Astrocyte (in vitro differentiated cells and primary cell): Measurements from ENCODE around the gene CAVIN3. TPM values are rescaled to one million over a fixed set of nuclear protein-coding genes. Genes with fewer than 3 reads are reported as not detected.

Experiments used
- DNase-seq: peaks from one replicate; pipeline ENCODE4 v3.0.0-alpha.2; 2010; ENCODE audit warnings: low read depth
- FAIRE-seq: peaks from 2 replicates; lab custom pipeline; 2011; peaks lifted over from hg19 to GRCh38; lab: Jason Lieb, UNC
- H2AFZ ChIP-seq: 2 replicates; pipeline ENCODE4 v1.6.0; 2012; ENCODE audit warnings: low read depth, low read length, inconsistent platforms
- H3K27ac ChIP-seq: 2 replicates; pipeline ENCODE4 v1.5.1; 2011; ENCODE audit warnings: low read depth, low read length, inconsistent platforms
- H3K27me3 ChIP-seq: 2 replicates; pipeline ENCODE4 v1.6.0; 2011; ENCODE audit warnings: low read length, inconsistent platforms; ENCODE audit not compliant: insufficient read depth
- H3K36me3 ChIP-seq: 2 replicates; pipeline ENCODE4 v1.5.1; 2011; ENCODE audit warnings: low read length, inconsistent platforms; ENCODE audit not compliant: insufficient read depth
- H3K4me1 ChIP-seq: 2 replicates; pipeline ENCODE4 v1.5.1; 2011; ENCODE audit warnings: low read length, inconsistent platforms; ENCODE audit not compliant: insufficient read depth
- H3K4me2 ChIP-seq: 2 replicates; pipeline ENCODE4 v1.6.0; 2012; ENCODE audit warnings: low read length, inconsistent platforms
- H3K4me3 ChIP-seq: 2 replicates; pipeline ENCODE4 v1.5.1; 2011; ENCODE audit warnings: low read depth, mild to moderate bottlenecking, low read length, inconsistent platforms; ENCODE audit not compliant: insufficient read depth
- H3K79me2 ChIP-seq: 2 replicates; pipeline ENCODE4 v1.6.0; 2012; ENCODE audit warnings: mild to moderate bottlenecking, low read length, inconsistent platforms; ENCODE audit not compliant: insufficient read depth
- H3K9ac ChIP-seq: 2 replicates; pipeline ENCODE4 v1.6.0; 2012; ENCODE audit warnings: mild to moderate bottlenecking, low read length, inconsistent platforms
- H3K9me3 ChIP-seq: 2 replicates; pipeline ENCODE4 v1.5.1; 2012; ENCODE audit warnings: low read depth, mild to moderate bottlenecking, low read length, inconsistent platforms; ENCODE audit not compliant: insufficient read depth
- H4K20me1 ChIP-seq: 2 replicates; pipeline ENCODE4 v1.6.0; 2012; ENCODE audit warnings: low read length, inconsistent platforms; ENCODE audit not compliant: insufficient read depth
- H3K27ac Mint-ChIP-seq: one replicate; pipeline ENCODE4 v1.8.0; 2021; ENCODE audit warnings: mild to moderate bottlenecking, mixed read lengths; ENCODE audit not compliant: unreplicated experiment
- H3K27me3 Mint-ChIP-seq: one replicate; pipeline ENCODE4 v1.8.0; 2021; ENCODE audit warnings: low read depth, mixed read lengths; ENCODE audit not compliant: unreplicated experiment
- H3K36me3 Mint-ChIP-seq: one replicate; pipeline ENCODE4 v1.8.0; 2021; ENCODE audit warnings: low read depth, mixed read lengths; ENCODE audit not compliant: unreplicated experiment
- H3K4me1 Mint-ChIP-seq: one replicate; pipeline ENCODE4 v1.8.0; 2021; ENCODE audit warnings: low read depth, mixed read lengths; ENCODE audit not compliant: unreplicated experiment
- H3K4me3 Mint-ChIP-seq: one replicate; pipeline ENCODE4 v1.8.0; 2021; ENCODE audit warnings: mild to moderate bottlenecking, moderate library complexity, mixed read lengths; ENCODE audit not compliant: unreplicated experiment
- H3K9me3 Mint-ChIP-seq: one replicate; pipeline ENCODE4 v1.8.0; 2021; ENCODE audit warnings: mild to moderate bottlenecking, mixed read lengths; ENCODE audit not compliant: unreplicated experiment
- CTCF ChIP-seq: IDR thresholded peaks from 2 replicates; pipeline ENCODE4 v1.5.1; 2011; ENCODE audit warnings: low read depth, mild to moderate bottlenecking, inconsistent platforms, low read length, moderate library complexity; ENCODE audit not compliant: insufficient read depth
- EZH2 ChIP-seq: IDR thresholded peaks from 2 replicates; pipeline ENCODE4 v1.6.1; 2012; ENCODE audit warnings: mild to moderate bottlenecking, low read length, inconsistent platforms; ENCODE audit not compliant: insufficient read depth
- total RNA-seq: library from RNA; stranded (reverse); gene quantifications from 2 replicates; pipeline ENCODE4 v1.2.1, GENCODE V29; 2021

Gene CAVIN3
- total RNA-seq, 1 donor from 2014 or later, result 57.3 TPM

GRCh38 chr11:6360183-6360582, 39.9 kb upstream of the CAVIN3 start:
- H3K9me3 Mint-ChIP-seq, result no peaks in the 10 kb centered on the region
- DNase-seq (no peak), FAIRE-seq (no peak)
- Histone ChIP-seq H3K79me2 (no peaks in the 10 kb centered on the region), H3K9ac (no peak overlapping the region), H4K20me1 (no peaks in the 10 kb centered on the region), H2AFZ (no peak overlapping the region), H3K4me1 (peaks cover 17% of the 10 kb centered on the region), H3K36me3 (no peaks in the 10 kb centered on the region), H3K9me3 (no peaks in the 10 kb centered on the region), H3K27me3 (peaks cover 2% of the 10 kb centered on the region), H3K4me2 (no peak overlapping the region), H3K4me3 (no peak overlapping the region), H3K27ac (no peak overlapping the region)
- H3K4me3 Mint-ChIP-seq, result no peak overlapping the region
- no peak for TF ChIP-seq CTCF
- TF ChIP-seq EZH2, result no peak
- H3K27ac Mint-ChIP-seq, result no peak overlapping the region
- no peaks in the 10 kb centered on the region for H3K36me3 Mint-ChIP-seq
- H3K27me3 Mint-ChIP-seq, result no peaks in the 10 kb centered on the region
- H3K4me1 Mint-ChIP-seq, result peaks cover 26% of the 10 kb centered on the region

- Mint-ChIP-seq H3K27me3 (no peaks in the 10 kb centered on the region), H3K4me1 (peaks cover 24% of the 10 kb centered on the region), H3K27ac (peak overlapping the region; percentile 84), H3K9me3 (no peaks in the 10 kb centered on the region), H3K4me3 (no peak overlapping the region), H3K36me3 (no peaks in the 10 kb centered on the region)
- H3K27me3 ChIP-seq, result no peaks in the 10 kb centered on the region
- no peak for TF ChIP-seq EZH2
- no peak for TF ChIP-seq CTCF
- no peak overlapping the region for H3K9ac ChIP-seq
- no peaks in the 10 kb centered on the region for H3K79me2 ChIP-seq
- H3K36me3 ChIP-seq, result no peaks in the 10 kb centered on the region
- no peaks in the 10 kb centered on the region for H4K20me1 ChIP-seq
- H3K4me1 ChIP-seq, result peaks cover 17% of the 10 kb centered on the region
- H3K4me3 ChIP-seq, result no peak overlapping the region
- peak overlapping the region; percentile 44 for H3K27ac ChIP-seq
- H3K9me3 ChIP-seq, result no peaks in the 10 kb centered on the region
- H3K4me2 ChIP-seq, result peak overlapping the region; percentile 71
- FAIRE-seq (peak; percentile 50), DNase-seq (peak; percentile 92)
- H2AFZ ChIP-seq, result peak overlapping the region; percentile 50
These were observed 36.9 kb upstream of the CAVIN3 start for GRCh38 chr11:6357222-6357621.

GRCh38 chr11:6356503-6357055, 36.3 kb upstream of the CAVIN3 start:
- H3K36me3 Mint-ChIP-seq, result no peaks in the 10 kb centered on the region

More at GRCh38 chr11:6356503-6357055, 36.3 kb upstream of the CAVIN3 start:
- no peak overlapping the region for H3K4me3 Mint-ChIP-seq
- no peaks in the 10 kb centered on the region for H3K27me3 ChIP-seq
- peak overlapping the region; percentile 44 for H3K27ac ChIP-seq
- FAIRE-seq (no peak), DNase-seq (no peak)
- peaks cover 24% of the 10 kb centered on the region for H3K4me1 Mint-ChIP-seq
- no peak overlapping the region for H3K4me3 ChIP-seq
- TF ChIP-seq EZH2 (no peak), CTCF (no peak)
- no peaks in the 10 kb centered on the region for H3K36me3 ChIP-seq
- H3K27me3 Mint-ChIP-seq, result no peaks in the 10 kb centered on the region
- H4K20me1 ChIP-seq, result no peaks in the 10 kb centered on the region
- peak overlapping the region; percentile 16 for H3K27ac Mint-ChIP-seq
- peak overlapping the region; percentile 71 for H3K4me2 ChIP-seq
- H2AFZ ChIP-seq, result peak overlapping the region; percentile 50
- no peak overlapping the region for H3K9ac ChIP-seq
- H3K9me3 Mint-ChIP-seq, result no peaks in the 10 kb centered on the region
- peaks cover 17% of the 10 kb centered on the region for H3K4me1 ChIP-seq
- no peaks in the 10 kb centered on the region for H3K9me3 ChIP-seq
- H3K79me2 ChIP-seq, result no peaks in the 10 kb centered on the region
